Ramos (cell line): ENCODE measurements around the gene FYB2.

Experiments used
- in situ Hi-C: fragments of 300-500 bp; cut with MboI; formaldehyde crosslinking; loops from one replicate; pipeline ENCODE4 v1.14.3; 2022; ENCODE audit warnings: low sequenced_read_pairs; ENCODE audit not compliant: unreplicated experiment

Gene FYB2, protein sequence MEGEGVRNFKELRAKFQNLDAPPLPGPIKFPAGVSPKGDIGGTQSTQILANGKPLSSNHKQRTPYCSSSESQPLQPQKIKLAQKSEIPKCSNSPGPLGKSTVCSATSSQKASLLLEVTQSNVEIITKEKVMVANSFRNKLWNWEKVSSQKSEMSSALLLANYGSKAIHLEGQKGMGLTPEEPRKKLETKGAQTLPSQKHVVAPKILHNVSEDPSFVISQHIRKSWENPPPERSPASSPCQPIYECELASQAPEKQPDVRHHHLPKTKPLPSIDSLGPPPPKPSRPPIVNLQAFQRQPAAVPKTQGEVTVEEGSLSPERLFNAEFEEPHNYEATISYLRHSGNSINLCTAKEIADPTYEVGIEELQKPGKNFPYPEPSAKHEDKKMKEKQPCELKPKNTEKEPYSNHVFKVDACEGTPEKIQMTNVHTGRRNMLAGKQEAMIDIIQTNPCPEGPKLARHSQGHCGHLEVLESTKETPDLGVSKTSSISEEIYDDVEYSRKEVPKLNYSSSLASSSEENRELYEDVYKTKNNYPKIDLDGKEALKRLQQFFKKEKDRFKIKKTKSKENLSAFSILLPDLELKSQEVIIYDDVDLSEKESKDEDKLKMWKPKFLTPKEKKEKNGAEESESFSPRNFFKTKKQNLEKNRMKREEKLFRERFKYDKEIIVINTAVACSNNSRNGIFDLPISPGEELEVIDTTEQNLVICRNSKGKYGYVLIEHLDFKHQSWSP

DNA sequence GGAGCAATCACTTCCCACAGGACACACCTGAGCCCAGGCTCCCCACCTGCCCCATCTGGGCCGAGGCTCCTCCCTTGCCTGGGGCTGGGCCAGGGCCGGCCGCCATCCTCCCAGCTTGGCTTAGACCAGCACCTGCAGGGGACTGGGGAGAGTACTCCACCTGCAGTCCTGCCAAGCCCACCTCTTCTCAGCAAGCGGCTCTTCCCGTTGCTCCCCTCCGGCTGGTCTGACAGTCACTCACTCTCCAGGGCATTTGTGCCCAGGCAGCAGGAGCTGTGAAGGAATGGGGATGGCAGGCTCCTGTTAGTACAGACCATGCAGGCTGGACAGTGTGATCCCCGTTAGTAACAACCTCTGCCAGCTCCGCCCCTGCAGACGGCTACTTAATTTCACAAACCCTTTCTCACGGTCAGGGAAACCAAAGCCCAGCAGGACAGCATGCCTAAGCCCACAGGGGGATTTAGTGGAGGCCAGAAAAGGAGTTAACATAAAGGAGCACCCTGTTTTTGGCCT lies at the start of gene FYB2:
Gene FYB2, minus strand, starts transcription at position 18 of the 513 bp plus-strand sequence. CDS start 114 bp downstream, outside the sequence.
- in situ Hi-C loops, result no loop called here

DNA sequence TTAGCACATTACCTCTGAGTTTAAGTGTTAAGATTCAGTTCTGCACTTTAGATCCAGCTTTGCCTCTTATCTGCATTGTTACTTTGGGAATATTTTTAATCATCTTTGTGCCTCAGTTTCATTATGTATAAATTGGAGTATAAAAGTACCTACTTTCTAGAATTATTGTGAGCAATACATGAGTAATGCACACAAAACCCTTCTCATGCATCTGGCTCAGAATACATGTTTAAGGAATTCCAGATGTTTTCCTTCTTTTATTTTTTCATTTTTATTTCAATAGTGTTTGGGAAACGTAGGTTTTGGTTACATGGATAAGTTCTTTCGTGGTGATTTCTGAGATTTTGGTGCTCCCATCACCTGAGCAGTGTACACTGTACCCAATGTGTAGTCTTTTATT lies 49.6 kb upstream of the FYB2 start:
- in situ Hi-C loops, result no loop called here

DNA sequence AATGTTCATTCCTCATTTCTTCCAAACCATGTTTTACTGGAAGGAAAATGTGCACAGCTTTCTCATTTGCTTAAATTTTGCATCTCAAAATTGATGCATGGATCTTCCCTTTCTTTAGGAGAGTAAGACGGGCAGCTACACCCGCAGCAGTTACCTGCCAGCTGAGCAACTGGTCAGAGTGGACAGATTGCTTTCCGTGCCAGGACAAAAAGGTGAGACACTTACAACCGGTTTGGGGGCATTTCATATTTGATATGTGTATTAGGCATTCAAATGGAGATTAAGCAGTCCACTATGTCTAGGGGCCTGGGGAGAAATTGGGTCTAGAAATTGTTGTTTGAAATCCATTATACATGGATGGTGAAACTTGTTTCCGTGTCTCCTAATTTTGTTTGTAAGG lies 48.3 kb upstream of the FYB2 start:
- in situ Hi-C loops, result no loop called here

DNA sequence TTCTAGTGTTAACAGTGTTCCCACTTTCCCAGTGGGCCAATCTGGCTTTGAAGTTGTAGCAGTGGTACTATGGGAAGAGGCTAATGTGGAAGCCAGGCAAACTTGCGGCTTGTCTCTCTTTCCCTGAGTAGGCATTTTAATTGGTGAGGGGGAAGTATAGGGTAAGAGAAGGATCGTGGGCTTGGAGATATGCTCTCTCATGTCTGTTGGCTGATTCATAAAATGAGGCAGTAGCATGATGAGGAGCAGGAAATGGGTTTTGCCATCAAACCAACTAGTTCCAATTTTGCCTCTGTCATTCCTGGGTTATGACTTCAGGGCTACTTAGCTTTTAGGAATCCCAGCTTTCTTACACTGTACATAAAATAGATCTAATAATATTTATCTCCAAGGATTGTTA lies 47.5 kb upstream of the FYB2 start:
- in situ Hi-C loops, result no loop called here

DNA sequence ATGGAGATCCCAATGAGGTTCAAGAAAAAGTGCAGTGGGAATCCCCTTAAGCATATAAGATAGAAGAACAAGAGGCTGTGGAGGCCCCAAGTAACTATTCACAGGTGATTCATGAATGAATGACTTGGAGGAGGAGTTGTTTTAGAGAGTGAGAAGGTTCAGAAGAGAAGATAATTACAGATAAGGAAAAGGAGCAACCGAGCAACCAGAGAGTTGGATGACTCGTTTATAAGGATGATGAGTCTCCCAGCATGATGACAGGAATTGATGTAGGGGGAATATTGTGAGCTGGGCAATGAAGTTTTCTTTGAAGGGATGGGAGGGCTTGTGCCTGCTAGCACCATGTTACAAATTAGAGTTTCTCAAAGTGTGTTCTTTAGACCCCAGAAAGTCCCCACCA lies 45.2 kb upstream of the FYB2 start:
- in situ Hi-C loops, result no loop called here

DNA sequence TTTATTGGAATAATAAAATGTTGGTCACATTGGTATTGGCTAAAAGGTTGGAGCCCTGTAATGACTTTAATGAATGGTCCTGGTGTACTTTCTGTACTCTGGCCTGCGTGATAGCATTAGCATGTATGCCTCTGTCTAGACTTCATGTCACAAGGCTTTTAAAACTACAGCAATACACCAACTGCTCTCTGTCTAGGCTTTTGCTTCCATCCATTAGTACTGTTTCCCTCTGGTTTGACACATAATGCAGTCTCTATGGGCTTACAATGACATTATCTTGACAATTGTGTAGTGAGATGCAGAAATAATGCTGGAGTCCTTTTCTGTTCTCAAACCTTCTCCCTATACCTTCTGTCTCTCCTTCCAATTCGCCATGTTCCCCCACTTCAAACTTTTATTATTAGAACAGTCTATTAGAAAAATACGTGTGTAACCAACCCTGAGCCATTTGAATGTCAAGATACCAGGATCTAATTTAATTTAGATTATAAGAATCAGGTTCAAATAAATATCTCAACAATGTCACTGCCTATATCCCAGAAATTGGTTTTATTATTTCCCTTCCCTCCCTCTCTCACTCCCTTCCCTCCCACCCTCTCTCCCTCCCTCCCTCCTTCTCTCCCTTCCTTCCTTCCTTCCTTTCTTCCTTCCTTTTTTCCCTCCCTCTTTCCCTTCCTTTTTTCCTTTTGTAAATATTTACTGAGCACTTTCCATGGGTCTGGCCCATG lies 44.2 kb upstream of the FYB2 start:
- in situ Hi-C loops, result no loop called here

DNA sequence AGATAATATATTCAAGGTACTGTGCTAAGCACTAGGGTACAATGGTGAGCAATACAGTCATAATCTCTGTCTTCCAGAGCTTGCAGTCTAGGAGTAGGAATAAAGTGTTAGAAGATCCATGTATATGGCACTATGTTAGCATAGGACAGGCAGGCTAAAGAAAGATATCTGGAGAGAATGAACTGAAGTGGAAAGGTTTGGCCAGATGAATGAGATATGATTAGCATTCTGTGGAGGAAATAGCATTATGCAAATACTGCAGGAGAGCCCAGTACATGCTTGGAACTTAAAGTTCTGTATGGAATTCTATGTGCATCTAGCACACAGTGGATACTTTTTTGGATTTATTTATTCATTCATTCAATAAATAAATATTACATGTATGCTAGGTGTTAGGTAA lies 40.1 kb upstream of the FYB2 start:
- in situ Hi-C loops, result no loop called here

DNA sequence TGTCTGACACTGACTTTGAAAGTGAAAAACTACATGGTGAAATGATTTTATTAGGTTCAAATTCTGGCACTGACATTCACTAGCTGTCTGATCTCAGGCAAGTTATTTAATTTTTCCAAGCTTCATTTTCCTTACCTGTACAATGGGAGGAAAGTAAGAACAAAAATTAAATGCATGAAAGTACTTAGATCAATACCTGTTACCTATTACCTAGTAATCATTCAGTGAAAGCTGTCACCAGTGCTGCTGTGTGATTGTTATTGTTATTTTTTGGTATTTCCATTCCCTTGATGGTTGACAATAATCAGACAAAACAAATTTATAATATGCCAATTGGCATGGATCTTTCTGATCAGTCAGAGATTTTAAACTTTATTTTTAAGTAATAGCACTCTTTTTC lies 37.0 kb upstream of the FYB2 start:
- in situ Hi-C loops, result no loop called here

DNA sequence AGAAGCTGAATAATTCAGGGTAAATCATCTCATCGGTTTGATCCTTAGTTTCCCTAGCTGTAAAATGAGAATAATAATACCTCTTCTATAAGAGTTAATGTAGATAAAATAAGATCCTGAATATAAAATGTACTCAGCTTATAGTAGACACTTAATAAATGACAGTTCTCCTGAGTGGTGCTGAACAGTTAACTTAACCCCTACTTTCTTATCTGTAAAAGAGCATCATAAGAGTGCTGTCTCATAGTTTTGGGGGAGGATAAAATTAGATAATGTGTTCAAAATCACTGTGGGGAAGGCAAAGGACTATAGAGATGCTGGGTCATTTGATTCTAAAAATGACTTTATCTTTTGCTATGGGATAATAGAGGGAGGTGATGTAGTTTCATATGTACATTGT lies 36.0 kb upstream of the FYB2 start:
- in situ Hi-C loops, result no loop called here

DNA sequence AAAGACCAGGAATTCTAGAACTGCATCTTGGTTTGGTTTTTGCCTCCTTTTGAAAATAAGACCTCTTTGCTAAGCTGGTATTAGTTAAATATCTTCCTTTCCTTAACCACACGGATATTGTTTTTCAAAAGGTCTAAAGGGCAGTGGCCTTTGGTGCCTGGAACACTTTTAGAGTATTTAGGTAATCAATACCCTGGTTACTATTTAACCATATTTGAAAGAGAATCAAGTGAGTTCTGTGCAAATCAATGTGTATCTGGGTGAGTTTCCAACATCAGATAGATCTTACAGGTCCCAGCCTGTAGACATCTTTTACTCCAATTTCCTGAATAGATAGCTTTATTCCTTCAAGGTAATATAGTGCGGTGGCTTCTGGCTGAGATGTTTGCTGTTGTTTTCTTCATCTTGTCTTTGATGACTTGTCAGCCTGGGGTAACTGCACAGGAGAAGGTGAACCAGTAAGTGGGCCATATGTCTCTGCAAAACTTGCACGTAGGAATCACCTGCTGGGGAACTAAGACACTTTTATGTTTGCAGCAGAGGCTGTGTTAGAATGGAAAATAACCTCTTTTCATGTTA lies 35.4 kb upstream of the FYB2 start, which contains the start of gene C8A:
Gene C8A, plus strand, starts transcription at position 277 of the 579 bp plus-strand sequence. Its CDS starts 105 bp downstream, at position 382.
- in situ Hi-C loops, result no loop called here

DNA sequence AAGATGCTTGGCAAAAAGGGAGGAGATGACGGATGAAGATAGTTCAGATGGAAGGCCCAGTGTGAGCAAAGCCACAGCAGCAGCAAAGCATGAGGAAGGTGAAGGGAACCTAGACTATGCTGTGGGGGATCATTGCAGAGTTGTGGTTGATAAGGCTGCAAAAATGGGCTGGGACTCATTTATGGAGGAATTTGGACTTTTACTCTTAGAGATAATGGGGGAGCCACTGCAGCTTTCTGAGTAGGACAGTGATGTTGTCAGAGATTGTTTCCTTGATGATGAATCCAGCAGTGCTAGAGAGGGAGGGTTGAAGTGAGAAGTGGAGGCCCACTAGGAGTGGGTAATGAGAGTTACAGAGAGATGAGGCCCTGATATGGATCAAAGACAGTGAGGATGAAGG lies 33.3 kb upstream of the FYB2 start:
- in situ Hi-C loops, result no loop called here

DNA sequence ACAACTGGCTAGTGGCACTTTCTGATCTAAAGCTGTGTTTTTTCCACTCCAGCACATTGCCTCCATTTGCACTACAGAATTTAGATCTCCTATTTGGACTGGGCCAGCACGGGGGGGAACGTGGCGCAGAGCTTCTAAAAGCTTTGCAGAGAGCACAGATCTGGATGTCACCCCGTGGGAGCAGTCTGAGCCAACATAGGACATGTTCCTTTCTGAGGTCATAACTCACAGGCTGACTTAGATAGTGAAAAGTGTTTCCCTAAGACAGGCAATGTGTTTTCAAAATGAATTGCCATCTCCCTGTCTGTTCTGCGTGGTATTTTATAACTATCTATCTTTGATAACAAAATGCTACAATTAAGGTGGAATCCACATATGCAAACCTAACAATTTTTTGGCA lies 31.7 kb upstream of the FYB2 start:
- in situ Hi-C loops, result no loop called here

DNA sequence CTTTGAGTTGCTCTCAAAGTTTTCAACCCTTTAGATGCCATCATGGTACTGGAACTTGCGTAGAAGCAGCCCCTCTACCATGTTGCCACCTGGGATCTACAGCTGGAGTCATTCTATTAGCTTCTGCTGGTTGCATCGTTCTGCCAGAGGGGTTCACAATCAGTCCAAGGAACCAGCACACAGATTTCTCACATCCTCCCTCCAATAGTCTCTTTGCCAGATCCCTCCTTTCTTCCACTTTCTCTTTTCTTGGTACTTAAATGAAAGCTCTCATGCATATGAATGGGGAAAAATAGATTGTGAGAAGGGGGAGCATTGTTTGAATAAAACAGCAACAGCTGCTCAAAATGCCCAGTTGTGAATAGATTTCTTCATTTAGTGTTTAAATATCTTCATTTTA lies 31.2 kb upstream of the FYB2 start:
- in situ Hi-C loops, result no loop called here

DNA sequence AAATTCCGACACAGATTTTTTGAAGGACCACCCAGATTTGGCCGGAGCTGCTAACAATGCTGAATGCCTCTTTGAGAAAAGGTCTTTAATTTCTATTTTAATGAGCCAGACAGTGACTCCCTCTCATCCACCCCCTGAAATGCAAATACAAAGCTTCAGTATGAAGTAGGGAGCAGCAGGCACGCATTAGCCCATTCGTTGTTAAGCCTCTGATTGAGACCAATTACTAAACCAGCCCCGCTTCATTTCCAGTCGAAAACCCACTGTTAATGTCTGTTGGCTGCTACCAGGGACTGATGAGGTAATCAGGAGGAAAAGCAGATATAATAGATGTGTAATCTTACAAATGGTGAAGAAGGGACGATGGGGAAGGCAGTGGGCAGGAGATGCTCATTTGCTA lies 30.5 kb upstream of the FYB2 start:
- in situ Hi-C loops, result loop anchor here (25.0 kb wide), 1 partner anchor 1188 kb away; no protein-coding TSS in a partner anchor

DNA sequence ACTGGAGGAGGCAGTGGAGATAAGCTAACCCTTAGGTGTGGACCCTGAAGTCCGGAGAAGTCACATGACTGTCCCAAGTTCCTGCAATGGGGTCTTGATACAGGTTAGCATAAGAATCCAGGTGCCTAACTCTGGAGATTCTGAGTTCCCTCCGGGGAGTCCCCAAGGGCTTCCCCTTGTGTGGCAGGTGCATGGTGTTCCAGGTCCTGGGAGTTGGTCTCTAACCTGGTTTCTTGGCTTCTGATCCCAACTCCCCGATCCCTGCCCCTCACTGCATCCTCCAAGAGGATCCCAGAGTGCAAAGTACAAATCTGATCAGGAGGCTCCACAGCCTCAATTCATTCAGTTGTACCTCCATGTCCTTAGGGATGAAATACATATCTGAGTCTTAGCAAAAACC lies 26.1 kb upstream of the FYB2 start:
- in situ Hi-C loops, result loop anchor here (25.0 kb wide), 1 partner anchor 1192 kb away; no protein-coding TSS in a partner anchor

DNA sequence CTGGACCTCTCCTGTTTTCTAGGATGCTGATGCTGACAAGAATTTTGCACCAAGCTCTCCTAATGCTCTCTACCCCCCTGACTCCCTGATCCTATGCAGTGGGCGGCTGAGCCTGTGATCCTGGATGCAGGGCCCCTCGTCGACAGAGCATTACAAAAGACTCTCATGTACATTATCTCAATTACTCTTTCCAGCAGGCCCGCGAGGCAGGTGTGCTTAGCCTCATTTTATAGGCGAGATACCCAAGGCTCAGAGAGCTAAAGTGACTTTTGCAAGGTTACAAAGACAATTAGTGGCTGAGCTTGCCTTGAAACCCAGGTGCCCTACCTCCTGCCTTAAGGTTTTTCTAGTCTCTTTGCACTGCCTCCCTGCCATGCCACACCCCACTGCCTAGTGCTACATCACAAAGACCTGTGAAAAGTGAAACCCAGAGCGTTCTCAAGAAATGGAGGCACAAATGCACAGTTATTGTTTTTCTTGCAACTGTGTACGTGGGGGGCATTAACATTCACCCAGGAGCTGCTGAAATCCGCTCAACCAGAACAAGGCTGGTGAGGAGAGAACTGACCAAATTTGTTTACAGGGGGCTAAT lies 25.4 kb upstream of the FYB2 start:
- in situ Hi-C loops, result loop anchor here (25.0 kb wide), 1 partner anchor 1193 kb away; no protein-coding TSS in a partner anchor

DNA sequence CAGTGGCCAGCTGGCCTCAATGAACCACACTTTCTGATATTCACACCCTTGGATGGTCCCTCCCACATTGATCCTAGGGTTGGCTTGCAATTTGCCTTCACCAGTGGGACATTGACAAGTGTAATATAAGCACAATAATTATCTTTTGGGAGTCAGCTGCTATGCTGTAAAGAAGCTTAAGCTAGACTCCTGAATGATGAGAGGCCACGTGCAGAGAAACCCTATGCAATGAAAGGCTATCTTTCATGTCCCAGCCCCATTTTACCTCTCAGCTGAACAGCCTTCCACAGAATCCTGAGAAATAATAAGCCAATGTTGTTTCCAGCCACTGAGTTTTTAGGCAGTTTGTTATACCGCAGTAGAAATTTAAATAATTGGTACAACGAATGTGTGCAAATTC lies 24.3 kb upstream of the FYB2 start:
- in situ Hi-C loops, result loop anchor here (25.0 kb wide), 1 partner anchor 1194 kb away; no protein-coding TSS in a partner anchor

DNA sequence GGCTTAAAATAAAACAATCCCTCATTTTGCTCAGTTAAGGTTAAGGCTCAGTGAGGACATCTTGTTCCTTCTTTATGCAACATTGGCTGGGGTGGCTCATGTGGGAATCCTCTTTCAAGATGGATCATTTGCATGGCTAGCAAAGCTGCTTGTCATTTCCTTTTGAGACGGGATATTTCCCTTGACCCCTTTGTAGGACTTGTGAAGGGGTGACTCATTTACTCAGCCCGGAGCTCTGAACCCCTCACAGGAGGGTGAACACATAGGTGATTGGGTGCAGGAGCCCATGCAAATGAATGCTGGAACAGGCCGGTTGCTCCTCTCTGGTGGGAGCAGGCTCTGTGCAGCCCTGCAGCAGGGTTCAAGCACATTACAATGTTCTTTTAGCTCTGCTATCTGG lies 19.6 kb upstream of the FYB2 start:
- in situ Hi-C loops, result loop anchor here (25.0 kb wide), 1 partner anchor 1199 kb away; no protein-coding TSS in a partner anchor

DNA sequence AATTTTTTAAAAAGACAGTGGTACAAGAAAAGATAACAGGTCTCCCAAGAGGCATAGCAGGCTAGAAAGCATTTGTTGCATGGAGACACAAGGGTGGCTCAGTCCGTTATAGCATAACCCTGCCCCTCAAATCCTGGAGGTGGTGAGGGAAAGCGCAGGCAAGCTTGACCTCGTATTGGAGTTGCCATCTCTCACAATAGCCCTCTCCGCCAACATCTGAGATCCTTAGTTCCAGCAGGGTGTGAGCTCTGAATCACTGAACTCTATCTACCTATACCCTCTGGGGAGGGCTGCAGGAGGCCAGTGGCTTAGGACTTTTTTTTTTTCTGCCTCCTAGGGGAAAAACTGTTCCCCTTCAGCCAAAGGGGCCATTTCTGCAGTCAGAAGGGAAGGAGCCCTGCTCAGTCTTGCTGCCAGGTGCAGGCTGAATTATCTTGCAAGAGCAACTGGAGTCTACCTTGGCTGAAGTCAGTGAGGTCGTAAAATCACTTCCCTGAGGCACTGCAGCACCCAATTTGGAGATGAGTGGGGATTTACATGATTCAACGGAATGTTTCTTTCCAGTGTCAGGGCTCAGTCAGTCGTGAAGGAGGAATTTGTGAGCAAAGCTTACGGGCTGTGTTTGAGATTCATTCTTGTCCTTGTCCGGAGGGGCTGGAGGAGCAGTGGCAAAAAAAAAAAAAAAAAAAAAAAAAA lies 18.2 kb upstream of the FYB2 start:
- in situ Hi-C loops, result loop anchor here (25.0 kb wide), 1 partner anchor 1200 kb away; no protein-coding TSS in a partner anchor
